WERI-Rb-1 (cell line): ENCODE measurements around the gene PER2.
A peak's percentile ranks its signal among the peaks of the same experiment; 100 is the strongest.

Source experiments
- DNase-seq: peaks from one replicate; pipeline ENCODE4 v3.0.0-alpha.2; 2020
- H3K27ac ChIP-seq: fragments of 250-450 bp; sonication (Bioruptor Pico); 2 replicates; pipeline ENCODE4 v1.5.1; 2020; ENCODE audit warnings: mild to moderate bottlenecking, moderate library complexity
- H3K27me3 ChIP-seq: fragments of 250-450 bp; sonication (Bioruptor Pico); 2 replicates; pipeline ENCODE4 v1.5.1; 2021; ENCODE audit warnings: mild to moderate bottlenecking, low read depth, moderate library complexity; ENCODE audit not compliant: insufficient read depth, severe bottlenecking
- H3K36me3 ChIP-seq: fragments of 250-450 bp; sonication (Bioruptor Pico); 2 replicates; pipeline ENCODE4 v1.5.1; 2020; ENCODE audit warnings: mild to moderate bottlenecking, moderate library complexity
- H3K4me3 ChIP-seq: 2 replicates; pipeline ENCODE4 v1.5.1; 2011; ENCODE audit warnings: low read depth, mild to moderate bottlenecking, control low read depth, low read length
- H3K9me3 ChIP-seq: fragments of 250-450 bp; sonication (Bioruptor Pico); 2 replicates; pipeline ENCODE4 v1.5.1; 2021; ENCODE audit warnings: mild to moderate bottlenecking, moderate library complexity; ENCODE audit not compliant: severe bottlenecking
- CTCF ChIP-seq: IDR thresholded peaks from 2 replicates; pipeline ENCODE4 v1.5.1; 2011; ENCODE audit warnings: low read depth, mild to moderate bottlenecking, control low read depth, inconsistent platforms, low read length

PER2 gene

GRCh38 chr2:238220274-238220891 lies 68.0 kb downstream of the PER2 start:
- no peak for TF ChIP-seq CTCF
- Histone ChIP-seq H3K36me3 (no peaks in the 10 kb centered on the region), H3K27ac (no peak overlapping the region), H3K9me3 (peaks cover 4% of the 10 kb centered on the region), H3K27me3 (no peaks in the 10 kb centered on the region), H3K4me3 (no peak overlapping the region)
- no peak for DNase-seq

- no peaks in the 10 kb centered on the region for H3K36me3 ChIP-seq
- no peaks in the 10 kb centered on the region for H3K27me3 ChIP-seq
- TF ChIP-seq CTCF: no peak
- peaks cover 4% of the 10 kb centered on the region for H3K9me3 ChIP-seq
- DNase-seq: peak; percentile 78
- H3K4me3 ChIP-seq: no peak overlapping the region
- peak overlapping the region; percentile 79 for H3K27ac ChIP-seq
Measured at GRCh38 chr2:238216651-238217184, 71.7 kb downstream of the PER2 start.

GRCh38 chr2:238207006-238207405 lies 81.4 kb downstream of the PER2 start:
- H3K27ac ChIP-seq: no peak overlapping the region
- no peak for DNase-seq
- H3K36me3 ChIP-seq: no peaks in the 10 kb centered on the region
- H3K27me3 ChIP-seq: no peaks in the 10 kb centered on the region
- H3K9me3 ChIP-seq: peaks cover 10% of the 10 kb centered on the region
- H3K4me3 ChIP-seq: no peak overlapping the region
- no peak for TF ChIP-seq CTCF

- no peaks in the 10 kb centered on the region for H3K27me3 ChIP-seq
- H3K27ac ChIP-seq: peak overlapping the region; percentile 90
- peaks cover 10% of the 10 kb centered on the region for H3K9me3 ChIP-seq
- DNase-seq: no peak
- TF ChIP-seq CTCF: no peak
- peak overlapping the region; percentile 46 for H3K4me3 ChIP-seq
- H3K36me3 ChIP-seq: peaks cover 14% of the 10 kb centered on the region
Measured at GRCh38 chr2:238203973-238204683, 84.3 kb downstream of the PER2 start.

GRCh38 chr2:238203094-238203972 lies 85.1 kb downstream of the PER2 start, which contains the start of gene ILKAP:
TSS of gene ILKAP (minus strand) at chr2:238203695. CDS start at chr2:238203553, 142 bp downstream.
- Histone ChIP-seq H3K27me3 (no peaks in the 10 kb centered on the region), H3K9me3 (peaks cover 10% of the 10 kb centered on the region), H3K4me3 (peak within 1 kb of the TSS; percentile 76), H3K27ac (peak within 1 kb of the TSS; percentile 90), H3K36me3 (peaks cover 14% of the 10 kb centered on the region)
- DNase-seq: peak; percentile 87
- no peak for TF ChIP-seq CTCF
